Osteoblast (primary cell): ENCODE data around the gene WAC. TPM values are rescaled to one million over a fixed set of nuclear protein-coding genes. Genes with fewer than 3 reads are reported as not detected.

ENCODE experiments used
- DNase-seq: peaks from one replicate; pipeline ENCODE4 v3.0.0; 2011; ENCODE audit warnings: low spot score, mixed read lengths; ENCODE audit not compliant: insufficient read length; ENCODE audit errors: missing footprints
- H2AFZ ChIP-seq: 2 replicates; pipeline ENCODE4 v1.6.0; 2011; ENCODE audit warnings: mild to moderate bottlenecking, low read length
- H3K27ac ChIP-seq: 2 replicates; pipeline ENCODE4 v1.5.1; 2011; ENCODE audit warnings: mild to moderate bottlenecking, low read depth, low read length, moderate library complexity
- H3K27me3 ChIP-seq: 2 replicates; pipeline ENCODE4 v1.6.0; 2012; ENCODE audit warnings: mild to moderate bottlenecking, control low read depth, inconsistent platforms, low read length, moderate library complexity; ENCODE audit not compliant: insufficient read depth
- H3K36me3 ChIP-seq: 2 replicates; pipeline ENCODE4 v1.5.1; 2011; ENCODE audit warnings: mild to moderate bottlenecking, low read length, control low read depth, moderate library complexity; ENCODE audit not compliant: insufficient read depth
- H3K4me1 ChIP-seq: 2 replicates; pipeline ENCODE4 v1.5.1; 2011; ENCODE audit warnings: mild to moderate bottlenecking, low read length, control low read depth, moderate library complexity; ENCODE audit not compliant: insufficient read depth
- H3K4me2 ChIP-seq: 2 replicates; pipeline ENCODE4 v1.6.0; 2011; ENCODE audit warnings: mild to moderate bottlenecking, low read length; ENCODE audit not compliant: insufficient read depth
- H3K4me3 ChIP-seq: fragments of 200-600 bp; sonication (generic); 3 replicates; pipeline ENCODE4 v1.5.1; 2012; ENCODE audit warnings: mild to moderate bottlenecking, low read length, inconsistent platforms; ENCODE audit not compliant: insufficient read depth
- H3K79me2 ChIP-seq: 2 replicates; pipeline ENCODE4 v1.6.0; 2012; ENCODE audit warnings: mild to moderate bottlenecking, low read length, control low read depth, inconsistent platforms; ENCODE audit not compliant: insufficient read depth
- H3K9me3 ChIP-seq: 2 replicates; pipeline ENCODE4 v1.5.1; 2011; ENCODE audit warnings: low read depth, low read length, control low read depth
- H4K20me1 ChIP-seq: 2 replicates; pipeline ENCODE4 v1.6.0; 2012; ENCODE audit warnings: mild to moderate bottlenecking, low read length, control low read depth; ENCODE audit not compliant: insufficient read depth
- total RNA-seq: library from RNA; depleted of rRNA; stranded (reverse); fragments of >200 nt; gene quantifications from 2 replicates; pipeline ENCODE4 v1.2.3, GENCODE V29; 2012
- TF ChIP-seq, protein P1 (sequence below): IDR thresholded peaks from 2 replicates; pipeline ENCODE4 v1.5.1; 2011; ENCODE audit warnings: mild to moderate bottlenecking, low read depth, low read length, moderate library complexity; ENCODE audit errors: extremely low read depth

Gene WAC
- total RNA-seq, 1 donor, result 77.1 TPM

DNA sequence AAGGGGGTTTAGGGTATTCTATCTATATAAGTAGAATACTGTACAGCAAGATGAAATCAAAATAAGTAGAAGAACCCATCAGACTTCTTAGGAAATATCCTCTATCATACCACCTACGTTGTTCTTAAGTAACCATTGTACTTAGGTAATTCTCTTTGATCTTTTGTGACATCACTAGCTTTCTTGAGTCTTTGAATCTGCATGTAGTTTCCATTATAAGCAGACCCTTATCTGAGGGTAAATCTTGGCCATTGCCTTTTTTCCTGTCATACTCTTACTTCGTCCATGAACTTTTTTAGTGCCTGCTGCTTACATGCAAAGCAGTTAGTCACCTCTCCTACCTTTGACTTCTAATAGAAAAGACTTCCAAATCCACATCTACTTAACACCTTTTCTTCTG lies 49.0 kb downstream of the WAC start:
- no peak overlapping the region for H3K4me3 ChIP-seq
- H3K27me3 ChIP-seq, result no peaks in the 10 kb centered on the region
- H3K27ac ChIP-seq, result no peak overlapping the region
- H3K79me2 ChIP-seq, result peaks cover 98% of the 10 kb centered on the region
- H2AFZ ChIP-seq, result no peak overlapping the region
- peaks cover 76% of the 10 kb centered on the region for H4K20me1 ChIP-seq
- no peak for DNase-seq
- peaks cover 14% of the 10 kb centered on the region for H3K4me1 ChIP-seq
- peaks cover 31% of the 10 kb centered on the region for H3K36me3 ChIP-seq
- TF ChIP-seq, protein P1, sequence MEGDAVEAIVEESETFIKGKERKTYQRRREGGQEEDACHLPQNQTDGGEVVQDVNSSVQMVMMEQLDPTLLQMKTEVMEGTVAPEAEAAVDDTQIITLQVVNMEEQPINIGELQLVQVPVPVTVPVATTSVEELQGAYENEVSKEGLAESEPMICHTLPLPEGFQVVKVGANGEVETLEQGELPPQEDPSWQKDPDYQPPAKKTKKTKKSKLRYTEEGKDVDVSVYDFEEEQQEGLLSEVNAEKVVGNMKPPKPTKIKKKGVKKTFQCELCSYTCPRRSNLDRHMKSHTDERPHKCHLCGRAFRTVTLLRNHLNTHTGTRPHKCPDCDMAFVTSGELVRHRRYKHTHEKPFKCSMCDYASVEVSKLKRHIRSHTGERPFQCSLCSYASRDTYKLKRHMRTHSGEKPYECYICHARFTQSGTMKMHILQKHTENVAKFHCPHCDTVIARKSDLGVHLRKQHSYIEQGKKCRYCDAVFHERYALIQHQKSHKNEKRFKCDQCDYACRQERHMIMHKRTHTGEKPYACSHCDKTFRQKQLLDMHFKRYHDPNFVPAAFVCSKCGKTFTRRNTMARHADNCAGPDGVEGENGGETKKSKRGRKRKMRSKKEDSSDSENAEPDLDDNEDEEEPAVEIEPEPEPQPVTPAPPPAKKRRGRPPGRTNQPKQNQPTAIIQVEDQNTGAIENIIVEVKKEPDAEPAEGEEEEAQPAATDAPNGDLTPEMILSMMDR, result no peak
- H3K9me3 ChIP-seq, result no peaks in the 10 kb centered on the region
- H3K4me2 ChIP-seq, result no peak overlapping the region

DNA sequence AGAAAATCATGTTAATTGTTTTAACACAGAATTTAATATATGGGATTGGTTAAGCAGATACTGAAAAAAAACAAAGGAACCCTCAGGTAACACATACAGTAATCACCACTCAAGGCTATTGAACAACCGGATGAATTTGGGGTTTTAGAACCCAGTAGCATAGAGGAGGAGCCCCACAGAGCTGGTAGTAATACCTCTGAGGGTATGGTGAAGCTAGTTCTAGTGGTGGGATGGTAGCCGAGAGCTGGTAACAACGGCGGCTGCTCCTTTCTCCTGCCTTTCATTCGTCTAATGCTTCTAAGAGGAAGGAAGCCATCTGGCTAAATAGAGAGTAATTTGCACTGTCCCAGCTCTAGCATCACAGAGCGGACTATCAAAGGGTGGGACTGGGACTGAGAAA lies 52.2 kb downstream of the WAC start:
- peaks cover 30% of the 10 kb centered on the region for H3K36me3 ChIP-seq
- H3K27me3 ChIP-seq, result no peaks in the 10 kb centered on the region
- no peak for DNase-seq
- no peak overlapping the region for H3K4me3 ChIP-seq
- TF ChIP-seq, protein P1, result no peak
- peaks cover 76% of the 10 kb centered on the region for H4K20me1 ChIP-seq
- peaks cover 22% of the 10 kb centered on the region for H3K4me1 ChIP-seq
- H3K4me2 ChIP-seq, result no peak overlapping the region
- no peaks in the 10 kb centered on the region for H3K9me3 ChIP-seq
- no peak overlapping the region for H3K27ac ChIP-seq
- no peak overlapping the region for H2AFZ ChIP-seq
- peaks cover 93% of the 10 kb centered on the region for H3K79me2 ChIP-seq

DNA sequence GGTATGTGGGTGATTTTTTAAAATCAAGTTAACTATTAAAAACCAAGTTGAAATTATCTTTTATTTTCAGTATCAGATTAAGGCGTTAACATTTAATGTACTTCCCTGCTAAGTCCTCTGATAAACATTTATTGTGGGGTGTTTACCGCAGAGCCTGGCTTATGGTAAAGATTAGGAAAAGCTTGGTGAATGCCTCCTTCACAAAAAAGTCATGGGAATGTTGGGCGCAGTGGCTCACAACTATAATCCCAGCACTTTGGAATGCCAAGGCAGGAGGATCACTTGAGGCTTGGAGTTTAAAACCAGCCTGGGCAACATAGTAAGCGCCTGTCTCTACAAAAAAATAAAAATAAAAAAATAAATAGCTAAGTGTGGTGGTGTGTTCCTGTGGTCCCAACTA lies 53.3 kb downstream of the WAC start:
- Histone ChIP-seq H4K20me1 (peaks cover 67% of the 10 kb centered on the region), H3K4me1 (peaks cover 22% of the 10 kb centered on the region), H3K27me3 (no peaks in the 10 kb centered on the region), H3K79me2 (peaks cover 93% of the 10 kb centered on the region), H3K36me3 (peaks cover 41% of the 10 kb centered on the region), H3K27ac (no peak overlapping the region), H2AFZ (no peak overlapping the region), H3K9me3 (no peaks in the 10 kb centered on the region), H3K4me3 (no peak overlapping the region), H3K4me2 (no peak overlapping the region)
- TF ChIP-seq, protein P1, result no peak
- DNase-seq, result peak; percentile 32

DNA sequence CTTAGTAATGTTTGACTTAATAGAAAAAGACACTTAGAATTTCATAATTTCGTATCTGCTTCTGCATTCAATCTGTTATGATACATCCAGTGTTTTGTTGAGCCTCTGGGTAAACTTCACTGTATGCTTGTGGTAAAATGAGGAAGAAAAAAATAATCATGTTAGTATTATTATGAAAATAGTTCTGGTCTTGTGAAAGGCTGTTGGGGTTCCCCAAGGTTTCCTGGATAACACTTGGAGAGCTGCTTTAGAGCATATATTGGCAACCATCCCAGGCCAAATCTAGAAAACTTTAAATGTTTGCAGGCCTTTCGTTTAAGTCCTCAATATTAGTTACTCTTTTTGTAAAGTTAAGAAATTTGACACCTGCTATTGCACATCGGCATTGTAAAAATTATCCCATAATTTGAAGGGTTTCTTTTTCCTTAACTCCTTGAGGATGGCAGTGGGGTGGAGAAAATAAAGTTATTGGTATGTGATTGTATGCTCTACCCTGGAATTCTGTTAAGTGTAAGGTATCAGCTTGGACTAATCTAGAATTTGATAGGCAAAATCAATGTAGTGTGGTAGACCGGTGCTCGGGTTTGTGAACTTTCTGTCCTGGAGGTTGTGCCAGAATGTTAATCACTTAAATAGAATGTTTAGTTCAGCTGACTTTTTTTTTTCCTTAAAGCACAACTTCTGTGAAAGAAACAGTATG lies 54.5 kb downstream of the WAC start:
- H3K4me2 ChIP-seq, result peak overlapping the region; percentile 45
- H3K9me3 ChIP-seq, result no peaks in the 10 kb centered on the region
- H3K79me2 ChIP-seq, result peaks cover 91% of the 10 kb centered on the region
- H2AFZ ChIP-seq, result no peak overlapping the region
- H3K4me3 ChIP-seq, result no peak overlapping the region
- DNase-seq, result peak; percentile 73
- H3K27ac ChIP-seq, result peak overlapping the region; percentile 35
- no peaks in the 10 kb centered on the region for H3K27me3 ChIP-seq
- H3K4me1 ChIP-seq, result peaks cover 23% of the 10 kb centered on the region
- peaks cover 53% of the 10 kb centered on the region for H3K36me3 ChIP-seq
- TF ChIP-seq, protein P1, result no peak
- H4K20me1 ChIP-seq, result peaks cover 63% of the 10 kb centered on the region
